ENCODE results near the gene HDHD3.
"Not testable (repeated sequence)": the region's sequence is repeated elsewhere in the genome, so short reads cannot be mapped to it uniquely, and the experiment has no call there.

HDHD3 gene

GRCh38 chr9:113376634-113377567, at the start of gene HDHD3:
Gene HDHD3 (minus strand): TSS chr9:113376986. CDS start chr9:113374354, 2,632 bp downstream.
- DNase-seq, result peak; percentile 56

GRCh38 chr9:113425072-113425471, 48.3 kb upstream of the HDHD3 start:
- no peak for DNase-seq

- no peak for DNase-seq
Measured at GRCh38 chr9:113421726-113422125, 44.9 kb upstream of the HDHD3 start.

GRCh38 chr9:113417370-113417769, 40.6 kb upstream of the HDHD3 start:
- DNase-seq, result no peak

- DNase-seq, result no peak
Measured at GRCh38 chr9:113416149-113416721, 39.4 kb upstream of the HDHD3 start.

- peak; percentile 92 for DNase-seq
Measured at GRCh38 chr9:113410207-113410864, 33.5 kb upstream of the HDHD3 start, which contains the start of the genes C9orf43 and POLE3. Gene C9orf43 (plus strand): TSS chr9:113410747. CDS start chr9:113413494, 2,747 bp downstream. Gene POLE3 (minus strand): TSS chr9:113410675. CDS start chr9:113410293, 382 bp downstream.

- no peak for DNase-seq
Measured at GRCh38 chr9:113409883-113410206, 33.1 kb upstream of the HDHD3 start.

- DNase-seq, result no peak
Measured at GRCh38 chr9:113409481-113409880, 32.7 kb upstream of the HDHD3 start.

GRCh38 chr9:113406873-113407511, 30.2 kb upstream of the HDHD3 start:
- peak; percentile 17 for DNase-seq

GRCh38 chr9:113406353-113406752, 29.6 kb upstream of the HDHD3 start:
- DNase-seq, result not testable (repeated sequence)

- DNase-seq, result no peak
Measured at GRCh38 chr9:113403646-113404045, 26.9 kb upstream of the HDHD3 start.

GRCh38 chr9:113401027-113401792, 24.4 kb upstream of the HDHD3 start, which contains the start of gene ALAD:
Gene ALAD (minus strand): TSS chr9:113401284. CDS start chr9:113393559, 7,725 bp downstream.
- peak; percentile 97 for DNase-seq

GRCh38 chr9:113399646-113400200, 22.9 kb upstream of the HDHD3 start:
- DNase-seq, result no peak

GRCh38 chr9:113398796-113399195, 22.0 kb upstream of the HDHD3 start:
- DNase-seq, result no peak

GRCh38 chr9:113397203-113397631, 20.4 kb upstream of the HDHD3 start:
- DNase-seq, result no peak

- no peak for DNase-seq
Measured at GRCh38 chr9:113395000-113395861, 18.4 kb upstream of the HDHD3 start.

GRCh38 chr9:113393281-113393680, 16.5 kb upstream of the HDHD3 start:
- no peak for DNase-seq

- DNase-seq, result no peak
Measured at GRCh38 chr9:113391917-113392316, 15.1 kb upstream of the HDHD3 start.

GRCh38 chr9:113390192-113390960, 13.6 kb upstream of the HDHD3 start:
- DNase-seq, result no peak

- no peak for DNase-seq
Measured at GRCh38 chr9:113389451-113389850, 12.7 kb upstream of the HDHD3 start.

Data from T1000 (cell line).